ENCODE data around the gene KRT3. TPM values are rescaled to one million over a fixed set of nuclear protein-coding genes. Genes with fewer than 3 reads are reported as not detected.

The KRT3 gene
- polyA plus RNA-seq (2013): not detected

- H3K4me3 ChIP-seq (ENCODE audit: control insufficient read depth in 1 of 7, extremely low read depth in 1 of 7, insufficient read depth in 4 of 7, low read depth in 2 of 7, low read length in 6 of 7): no peak within 1 kb of the TSS
- no peaks in the 10 kb centered on the region for H3K9me3 ChIP-seq (ENCODE audit: control extremely low read depth in 1 of 5, control insufficient read depth in 4 of 5, insufficient read depth in 2 of 5, low read depth in 1 of 5, low read length in 4 of 5)
- no peak for DNase-seq
- H3K27ac ChIP-seq (ENCODE audit: insufficient read depth in 1 of 2, low read depth in 1 of 2, low read length in 2 of 2, poor library complexity in 1 of 2, severe bottlenecking in 2 of 2): no peak within 1 kb of the TSS
- 94% methylated on average over 9 of the region's 17 CpGs for WGBS (ENCODE audit: insufficient coverage)
- ChIA-PET POLR2A (no interaction called here), CTCF (interaction anchor here (2.3 to 2.4 kb wide), 2 partner anchors 12 to 18 kb away, joined by 7 to 9 read pairs; partner anchors contain the start of gene KRT76)
- no peaks in the 10 kb centered on the region for H3K36me3 ChIP-seq (ENCODE audit: control insufficient read depth in 4 of 4, insufficient read depth in 4 of 4, low read length in 3 of 4)
- peaks cover 0 to 10% (median 0%) of the 10 kb centered on the region in 4 experiments for H3K4me1 ChIP-seq (ENCODE audit: control extremely low read depth in 1 of 4, control insufficient read depth in 4 of 4, insufficient read depth in 4 of 4, low read length in 3 of 4)
- peaks cover 0 to 7% (median 4%) of the 10 kb centered on the region in 5 experiments for H3K27me3 ChIP-seq (replicated peaks in 2 of 5; ENCODE audit: control insufficient read depth in 4 of 5, insufficient read depth in 5 of 5, low read length in 4 of 5)
These were observed at the start of gene KRT3 for GRCh38 chr12:52795694-52796428. KRT3 (minus strand) TSS chr12:52796117; CDS start chr12:52796042, 75 bp downstream.

DNA sequence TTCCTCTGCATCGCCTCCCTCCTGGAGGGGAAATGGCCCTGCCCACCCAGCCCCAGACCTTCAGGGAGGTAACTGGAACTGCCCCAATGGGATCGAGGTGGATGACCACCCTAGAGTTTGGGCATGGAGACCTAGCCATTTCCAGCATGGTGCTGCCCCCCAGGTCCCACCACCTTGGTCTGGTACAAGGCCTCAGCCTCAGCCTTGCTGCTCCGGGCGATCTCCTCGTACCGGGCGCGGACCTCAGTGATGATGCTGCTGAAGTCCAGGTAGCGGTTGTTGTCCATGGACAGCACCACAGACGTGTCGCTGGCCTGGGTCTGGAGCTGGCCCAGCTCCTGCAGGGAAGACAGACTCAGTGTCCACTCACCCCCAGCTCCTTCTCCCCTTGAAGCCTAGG is 48.5 kb upstream of the KRT3 start:
- Histone ChIP-seq H3K27me3 (replicated peaks in 2 of 5; ENCODE audit: control insufficient read depth in 4 of 5, insufficient read depth in 5 of 5, low read length in 4 of 5) (peaks cover 0 to 8% (median 0%) of the 10 kb centered on the region in 5 experiments), H3K27ac (ENCODE audit: insufficient read depth in 1 of 2, low read depth in 1 of 2, low read length in 2 of 2, poor library complexity in 1 of 2, severe bottlenecking in 2 of 2) (no peak overlapping the region), H3K4me3 (ENCODE audit: control insufficient read depth in 1 of 7, extremely low read depth in 1 of 7, insufficient read depth in 4 of 7, low read depth in 2 of 7, low read length in 6 of 7) (no peak overlapping the region), H3K4me1 (ENCODE audit: control extremely low read depth in 1 of 4, control insufficient read depth in 4 of 4, insufficient read depth in 4 of 4, low read length in 3 of 4) (peaks cover 0 to 5% (median 2%) of the 10 kb centered on the region in 4 experiments), H3K36me3 (ENCODE audit: control insufficient read depth in 4 of 4, insufficient read depth in 4 of 4, low read length in 3 of 4) (no peaks in the 10 kb centered on the region), H3K9me3 (ENCODE audit: control extremely low read depth in 1 of 5, control insufficient read depth in 4 of 5, insufficient read depth in 2 of 5, low read depth in 1 of 5, low read length in 4 of 5) (no peaks in the 10 kb centered on the region)
- ChIA-PET POLR2A (no interaction called here), CTCF (interaction anchor here (0.6 to 1.6 kb wide), 3 partner anchors 21 to 265 kb away, joined by 3 read pairs; no protein-coding TSS in a partner anchor)
- WGBS (ENCODE audit: insufficient coverage): 98% methylated on average over 11 of the region's 11 CpGs
- DNase-seq: no peak

DNA sequence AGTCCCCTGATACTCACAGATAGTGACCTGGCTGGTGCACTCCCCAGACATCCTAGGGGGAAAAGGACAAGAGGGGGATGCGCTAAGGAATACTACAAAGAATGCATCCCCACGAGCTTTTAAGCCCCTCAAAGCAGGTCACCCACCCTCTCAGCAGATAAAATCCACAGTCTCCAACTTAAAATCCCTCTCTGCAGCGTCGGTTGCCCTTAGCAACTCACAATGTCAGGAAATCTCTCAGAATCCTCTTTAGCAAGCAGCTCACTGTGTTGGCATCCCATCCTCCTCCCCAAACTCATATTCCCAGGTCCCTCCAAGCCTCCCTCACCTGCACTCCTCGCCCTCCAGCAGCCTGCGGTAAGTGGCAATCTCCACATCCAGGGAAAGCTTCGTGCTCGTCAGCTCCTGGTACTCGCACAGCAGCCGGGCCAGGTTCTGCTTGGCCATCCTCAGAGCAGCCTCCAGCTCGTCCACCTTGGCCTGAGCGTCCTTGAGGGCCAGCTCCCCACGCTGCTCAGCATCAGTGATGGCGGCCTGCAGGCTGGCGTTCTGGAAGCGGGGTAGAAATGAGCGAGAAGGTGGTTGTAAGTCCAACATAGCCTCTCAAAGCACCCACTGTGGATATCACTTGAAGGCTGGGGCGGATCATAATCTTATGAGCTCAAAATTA is 43.7 kb upstream of the KRT3 start:
- no peak overlapping the region for H3K4me3 ChIP-seq (ENCODE audit: control insufficient read depth in 1 of 7, extremely low read depth in 1 of 7, insufficient read depth in 4 of 7, low read depth in 2 of 7, low read length in 6 of 7)
- no peak overlapping the region for H3K27ac ChIP-seq (ENCODE audit: insufficient read depth in 1 of 2, low read depth in 1 of 2, low read length in 2 of 2, poor library complexity in 1 of 2, severe bottlenecking in 2 of 2)
- CTCF ChIA-PET: interaction anchor here (1.0 to 2.9 kb wide), 5 partner anchors 12 to 257 kb away, joined by 3 to 8 read pairs (median 3); no protein-coding TSS in a partner anchor
- H3K4me1 ChIP-seq (ENCODE audit: control extremely low read depth in 1 of 4, control insufficient read depth in 4 of 4, insufficient read depth in 4 of 4, low read length in 3 of 4): peaks cover 0 to 15% (median 6%) of the 10 kb centered on the region in 4 experiments
- POLR2A ChIA-PET: no interaction called here
- H3K9me3 ChIP-seq (ENCODE audit: control extremely low read depth in 1 of 5, control insufficient read depth in 4 of 5, insufficient read depth in 2 of 5, low read depth in 1 of 5, low read length in 4 of 5): no peaks in the 10 kb centered on the region
- H3K27me3 ChIP-seq (replicated peaks in 2 of 5; ENCODE audit: control insufficient read depth in 4 of 5, insufficient read depth in 5 of 5, low read length in 4 of 5): peaks cover 0 to 6% (median 0%) of the 10 kb centered on the region in 5 experiments
- no peak for DNase-seq
- H3K36me3 ChIP-seq (ENCODE audit: control insufficient read depth in 4 of 4, insufficient read depth in 4 of 4, low read length in 3 of 4): no peaks in the 10 kb centered on the region
- 94% methylated on average over 16 of the region's 18 CpGs for WGBS (ENCODE audit: insufficient coverage)

DNA sequence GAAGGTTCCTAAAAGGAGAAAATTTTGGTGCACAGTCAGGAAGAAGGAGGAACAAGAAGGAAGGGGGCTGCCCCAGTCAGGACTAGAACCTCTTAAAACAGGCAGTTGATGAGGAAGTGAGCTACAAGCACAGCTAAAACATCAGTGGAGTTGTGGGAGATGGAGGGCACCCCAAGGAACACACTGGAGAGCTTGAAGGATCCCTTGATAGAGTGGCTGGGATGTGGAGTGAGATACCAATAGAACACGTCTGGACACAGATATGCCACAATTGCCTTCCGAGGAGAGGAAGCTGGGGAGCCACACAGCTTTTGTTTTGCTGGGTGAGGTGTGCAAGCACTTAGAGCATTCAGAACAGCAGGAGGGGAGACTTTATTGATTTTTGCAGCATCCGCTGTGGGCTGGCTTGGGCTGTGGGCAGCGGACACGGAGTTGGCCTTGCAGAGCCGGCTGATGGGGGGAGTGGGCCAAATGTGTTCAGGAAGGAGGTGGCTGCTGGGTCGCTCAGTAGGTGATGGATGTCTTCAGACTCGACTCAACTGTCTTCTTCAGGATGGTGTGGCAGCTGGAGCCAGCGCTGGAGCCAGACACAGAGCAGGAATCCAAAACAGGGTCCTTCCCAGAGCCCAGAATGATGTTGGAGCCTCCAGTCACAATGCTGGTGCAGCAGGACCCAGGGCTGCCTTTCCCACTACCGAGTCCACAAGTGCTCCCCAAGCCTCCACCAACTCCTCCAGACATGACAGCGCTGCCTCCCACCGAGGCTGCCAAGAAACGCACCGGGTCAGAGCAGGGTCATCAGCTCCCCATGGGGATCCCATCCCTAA is 42.9 kb upstream of the KRT3 start:
- POLR2A ChIA-PET: no interaction called here
- Histone ChIP-seq H3K9me3 (ENCODE audit: control extremely low read depth in 1 of 5, control insufficient read depth in 4 of 5, insufficient read depth in 2 of 5, low read depth in 1 of 5, low read length in 4 of 5) (no peaks in the 10 kb centered on the region), H3K4me3 (ENCODE audit: control insufficient read depth in 1 of 7, extremely low read depth in 1 of 7, insufficient read depth in 4 of 7, low read depth in 2 of 7, low read length in 6 of 7) (no peak overlapping the region), H3K4me1 (ENCODE audit: control extremely low read depth in 1 of 4, control insufficient read depth in 4 of 4, insufficient read depth in 4 of 4, low read length in 3 of 4) (peaks cover 0 to 15% (median 6%) of the 10 kb centered on the region in 4 experiments), H3K27ac (ENCODE audit: insufficient read depth in 1 of 2, low read depth in 1 of 2, low read length in 2 of 2, poor library complexity in 1 of 2, severe bottlenecking in 2 of 2) (no peak overlapping the region), H3K27me3 (replicated peaks in 2 of 5; ENCODE audit: control insufficient read depth in 4 of 5, insufficient read depth in 5 of 5, low read length in 4 of 5) (peaks cover 0 to 4% (median 0%) of the 10 kb centered on the region in 5 experiments), H3K36me3 (ENCODE audit: control insufficient read depth in 4 of 4, insufficient read depth in 4 of 4, low read length in 3 of 4) (no peaks in the 10 kb centered on the region)
- CTCF ChIA-PET: interaction anchor here (0.7 to 2.9 kb wide), 7 partner anchors 13 to 256 kb away, joined by 3 to 8 read pairs (median 3); no protein-coding TSS in a partner anchor
- DNase-seq: peak in 2 of 3 donors; percentile 11 to 18
- WGBS (ENCODE audit: insufficient coverage): 61% methylated on average over 14 of the region's 14 CpGs

DNA sequence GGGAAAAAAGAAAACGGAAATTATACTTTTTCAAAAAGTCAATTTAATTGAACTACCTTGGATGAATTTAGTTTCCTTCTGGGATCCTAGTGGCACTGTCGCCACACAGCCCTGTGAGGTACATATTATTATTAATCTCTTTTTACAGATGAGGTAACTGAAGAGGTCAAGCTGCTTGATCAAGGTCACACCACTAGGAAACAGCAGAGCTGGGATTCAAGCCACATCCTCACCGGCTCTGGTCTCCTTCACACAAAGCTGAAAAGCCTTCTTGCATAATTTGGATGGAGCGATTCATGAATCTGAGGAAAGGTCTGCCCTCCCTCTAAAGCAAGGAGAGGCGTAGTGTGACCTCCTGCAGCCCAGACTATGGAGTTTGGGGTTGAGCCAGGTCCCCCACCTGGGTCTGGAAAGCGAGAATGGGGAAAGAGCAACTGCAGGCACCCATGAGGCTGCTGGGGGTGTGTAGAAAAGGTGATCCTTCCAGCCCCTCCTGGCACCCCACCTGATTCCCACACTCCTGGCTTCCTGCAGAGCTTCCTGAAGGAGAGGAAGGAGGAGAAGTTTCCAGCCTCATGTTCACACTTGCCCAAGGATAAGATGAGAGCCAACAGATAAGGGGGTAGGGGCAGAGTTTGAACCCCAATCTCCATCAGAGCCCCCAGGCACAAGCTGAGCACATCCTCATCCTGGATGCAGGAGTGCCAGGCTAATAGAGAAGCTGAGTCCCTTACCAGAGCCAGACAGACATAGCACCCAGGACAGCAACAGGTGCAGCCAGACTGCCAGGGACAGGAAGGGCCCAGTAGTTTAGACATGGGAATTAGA is 42.1 kb upstream of the KRT3 start:
- Histone ChIP-seq H3K27me3 (replicated peaks in 2 of 5; ENCODE audit: control insufficient read depth in 4 of 5, insufficient read depth in 5 of 5, low read length in 4 of 5) (peaks cover 0 to 4% (median 0%) of the 10 kb centered on the region in 5 experiments), H3K36me3 (ENCODE audit: control insufficient read depth in 4 of 4, insufficient read depth in 4 of 4, low read length in 3 of 4) (no peaks in the 10 kb centered on the region), H3K4me3 (ENCODE audit: control insufficient read depth in 1 of 7, extremely low read depth in 1 of 7, insufficient read depth in 4 of 7, low read depth in 2 of 7, low read length in 6 of 7) (no peak overlapping the region), H3K4me1 (ENCODE audit: control extremely low read depth in 1 of 4, control insufficient read depth in 4 of 4, insufficient read depth in 4 of 4, low read length in 3 of 4) (peaks cover 0 to 15% (median 6%) of the 10 kb centered on the region in 4 experiments), H3K9me3 (ENCODE audit: control extremely low read depth in 1 of 5, control insufficient read depth in 4 of 5, insufficient read depth in 2 of 5, low read depth in 1 of 5, low read length in 4 of 5) (no peaks in the 10 kb centered on the region), H3K27ac (ENCODE audit: insufficient read depth in 1 of 2, low read depth in 1 of 2, low read length in 2 of 2, poor library complexity in 1 of 2, severe bottlenecking in 2 of 2) (no peak overlapping the region)
- POLR2A ChIA-PET: no interaction called here
- no peak for DNase-seq
- 100% methylated on average over 2 of the region's 6 CpGs for WGBS (ENCODE audit: insufficient coverage)
- CTCF ChIA-PET: interaction anchor here (0.8 to 2.9 kb wide), 3 partner anchors 16 to 256 kb away, joined by 3 to 8 read pairs (median 5); no protein-coding TSS in a partner anchor

GRCh38 chr12:52837413-52837741 is 41.5 kb upstream of the KRT3 start:
- WGBS (ENCODE audit: insufficient coverage): 89% methylated on average over 6 of the region's 9 CpGs

More at GRCh38 chr12:52837413-52837741, 41.5 kb upstream of the KRT3 start:
- Histone ChIP-seq H3K36me3 (ENCODE audit: control insufficient read depth in 4 of 4, insufficient read depth in 4 of 4, low read length in 3 of 4) (no peaks in the 10 kb centered on the region), H3K27me3 (replicated peaks in 2 of 5; ENCODE audit: control insufficient read depth in 4 of 5, insufficient read depth in 5 of 5, low read length in 4 of 5) (peaks cover 0 to 4% (median 0%) of the 10 kb centered on the region in 5 experiments), H3K27ac (ENCODE audit: insufficient read depth in 1 of 2, low read depth in 1 of 2, low read length in 2 of 2, poor library complexity in 1 of 2, severe bottlenecking in 2 of 2) (no peak overlapping the region), H3K4me3 (ENCODE audit: control insufficient read depth in 1 of 7, extremely low read depth in 1 of 7, insufficient read depth in 4 of 7, low read depth in 2 of 7, low read length in 6 of 7) (no peak overlapping the region), H3K9me3 (ENCODE audit: control extremely low read depth in 1 of 5, control insufficient read depth in 4 of 5, insufficient read depth in 2 of 5, low read depth in 1 of 5, low read length in 4 of 5) (no peaks in the 10 kb centered on the region), H3K4me1 (ENCODE audit: control extremely low read depth in 1 of 4, control insufficient read depth in 4 of 4, insufficient read depth in 4 of 4, low read length in 3 of 4) (peaks cover 0 to 15% (median 6%) of the 10 kb centered on the region in 4 experiments)
- DNase-seq: peak in 1 of 3 donors; percentile 10
- ChIA-PET POLR2A (no interaction called here), CTCF (interaction anchor here (0.8 kb wide), 1 partner anchor 18 kb away, joined by 3 read pairs; no protein-coding TSS in a partner anchor)

Data from common myeloid progenitor, CD34-positive (primary cell).